DND-41 (cell line): ENCODE results near the gene RABEP1.
A peak's percentile ranks its signal among the peaks of the same experiment; 100 is the strongest.

Source experiments
- ATAC-seq: fragments of 200-7000 bp; cut with Tn5 transposase; 3 replicates; pipeline ENCODE4 v1.9.1; 2021; ENCODE audit warnings: low read depth; ENCODE audit not compliant: insufficient read depth
- DNase-seq: peaks from one replicate; pipeline ENCODE4 v3.0.0-alpha.2; 2020
- H2AFZ ChIP-seq: 2 replicates; pipeline ENCODE4 v1.6.0; 2012; ENCODE audit warnings: low read depth, low read length
- H3K27ac ChIP-seq: 2 replicates; pipeline ENCODE4 v1.5.1; 2012; ENCODE audit warnings: low read length, inconsistent platforms
- H3K27me3 ChIP-seq: fragments of 200-600 bp; sonication (generic); 2 replicates; pipeline ENCODE4 v1.6.0; 2012; ENCODE audit warnings: low read length, mild to moderate bottlenecking, inconsistent platforms; ENCODE audit not compliant: insufficient read depth, poor library complexity
- H3K36me3 ChIP-seq: 2 replicates; pipeline ENCODE4 v1.5.1; 2012; ENCODE audit warnings: low read length, inconsistent platforms; ENCODE audit not compliant: insufficient read depth
- H3K4me1 ChIP-seq: 2 replicates; pipeline ENCODE4 v1.5.1; 2012; ENCODE audit warnings: mild to moderate bottlenecking, low read length; ENCODE audit not compliant: insufficient read depth
- H3K4me2 ChIP-seq: 2 replicates; pipeline ENCODE4 v1.6.0; 2012; ENCODE audit warnings: mild to moderate bottlenecking, moderate library complexity, low read length, inconsistent platforms; ENCODE audit not compliant: insufficient read depth
- H3K4me3 ChIP-seq, 2 experiments: fragments of 200-600 bp in 1 of 2; shearing (Covaris generic) in 1 of 2; 2 replicates each; pipeline ENCODE4 v1.5.1; 2012 to 2016; ENCODE audit warnings: inconsistent platforms in 2 of 2, low read length in 2 of 2, mild to moderate bottlenecking in 2 of 2, low read depth in 1 of 2, moderate library complexity in 1 of 2
- H3K79me2 ChIP-seq: 2 replicates; pipeline ENCODE4 v1.6.0; 2012; ENCODE audit warnings: low read length, inconsistent platforms; ENCODE audit not compliant: insufficient read depth
- H3K9ac ChIP-seq: 2 replicates; pipeline ENCODE4 v1.6.0; 2012; ENCODE audit warnings: low read depth, mild to moderate bottlenecking, inconsistent platforms, low read length, moderate library complexity
- H3K9me3 ChIP-seq: 2 replicates; pipeline ENCODE4 v1.5.1; 2012; ENCODE audit warnings: low read length, moderate library complexity, mild to moderate bottlenecking, inconsistent platforms; ENCODE audit not compliant: insufficient read depth, severe bottlenecking
- H4K20me1 ChIP-seq: 2 replicates; pipeline ENCODE4 v1.6.0; 2012; ENCODE audit warnings: low read length; ENCODE audit not compliant: insufficient read depth
- CTCF ChIP-seq: IDR thresholded peaks from 2 replicates; pipeline ENCODE4 v1.5.1; 2012; ENCODE audit warnings: borderline replicate concordance, low read length, moderate library complexity, mild to moderate bottlenecking; ENCODE audit not compliant: poor library complexity, severe bottlenecking; ENCODE audit errors: extremely low read depth
- EZH2 ChIP-seq: IDR thresholded peaks from 3 replicates; pipeline ENCODE4 v1.6.1; 2012; ENCODE audit warnings: borderline replicate concordance, low read depth, mild to moderate bottlenecking, moderate library complexity, low read length, inconsistent platforms; ENCODE audit not compliant: severe bottlenecking

Gene RABEP1

GRCh38 chr17:5329784-5330557, 47.9 kb downstream of the RABEP1 start:
- DNase-seq (no peak), ATAC-seq (peak; percentile 66; the same call in 2 of the 3 replicates)
- Histone ChIP-seq H3K4me2 (no peak overlapping the region), H3K9ac (no peak overlapping the region), H2AFZ (no peak overlapping the region), H3K79me2 (peaks cover 66% of the 10 kb centered on the region), H3K36me3 (peaks cover 39% of the 10 kb centered on the region), H3K4me3 (no peak overlapping the region), H3K9me3 (no peaks in the 10 kb centered on the region), H3K27me3 (no peaks in the 10 kb centered on the region), H3K27ac (peak overlapping the region; percentile 52; the same call in 1 of the 2 replicates), H3K4me1 (peaks cover 16% of the 10 kb centered on the region), H4K20me1 (peaks cover 22% of the 10 kb centered on the region; the same call in 1 of the 2 replicates)
- no peak for TF ChIP-seq EZH2
- no peak for TF ChIP-seq CTCF

GRCh38 chr17:5330981-5331380, 48.9 kb downstream of the RABEP1 start:
- ATAC-seq (no peak), DNase-seq (no peak)
- Histone ChIP-seq H3K79me2 (peaks cover 61% of the 10 kb centered on the region), H2AFZ (no peak overlapping the region), H3K4me1 (peaks cover 16% of the 10 kb centered on the region), H3K4me3 (no peak overlapping the region), H3K27me3 (no peaks in the 10 kb centered on the region), H3K4me2 (no peak overlapping the region), H4K20me1 (peaks cover 20% of the 10 kb centered on the region; the same call in 1 of the 2 replicates), H3K36me3 (peaks cover 44% of the 10 kb centered on the region), H3K27ac (no peak overlapping the region), H3K9me3 (no peaks in the 10 kb centered on the region), H3K9ac (no peak overlapping the region)
- TF ChIP-seq EZH2 (no peak), CTCF (no peak)

- DNase-seq (no peak), ATAC-seq (no peak)
- Histone ChIP-seq H2AFZ (no peak overlapping the region), H3K4me2 (no peak overlapping the region), H3K79me2 (peaks cover 56% of the 10 kb centered on the region), H3K9me3 (no peaks in the 10 kb centered on the region), H3K4me3 (no peak overlapping the region), H3K27me3 (no peaks in the 10 kb centered on the region), H3K27ac (no peak overlapping the region), H3K36me3 (peaks cover 49% of the 10 kb centered on the region), H3K9ac (no peak overlapping the region), H3K4me1 (peaks cover 16% of the 10 kb centered on the region), H4K20me1 (peaks cover 16% of the 10 kb centered on the region; the same call in 1 of the 2 replicates)
- TF ChIP-seq CTCF (no peak), EZH2 (no peak)
Measured at GRCh38 chr17:5331506-5331905, 49.4 kb downstream of the RABEP1 start.
